Neural progenitor cell (in vitro differentiated cells): ENCODE results near the gene RBCK1. TPM values are rescaled to one million over a fixed set of nuclear protein-coding genes. Genes with fewer than 3 reads are reported as not detected.

ENCODE experiments used
- DNase-seq: peaks from one replicate; pipeline ENCODE4 v3.0.0-alpha.2; 2016; ENCODE audit warnings: low spot score
- H2AFZ ChIP-seq: fragments of 200-600 bp; sonication (generic); replicated peaks from 2 replicates; pipeline ENCODE4 v1.6.1; 2016; ENCODE audit warnings: antibody characterized with exemption
- H3F3A ChIP-seq: fragments of 200-600 bp; sonication (generic); 2 replicates; pipeline ENCODE4 v1.6.1; 2016; ENCODE audit warnings: antibody characterized with exemption, low read depth
- H3K27ac ChIP-seq: fragments of 200-600 bp; sonication (generic); 2 replicates; pipeline ENCODE4 v1.5.1; 2016; ENCODE audit warnings: mild to moderate bottlenecking
- H3K27me3 ChIP-seq: fragments of 200-600 bp; sonication (generic); 2 replicates; pipeline ENCODE4 v1.6.1; 2016; ENCODE audit warnings: mild to moderate bottlenecking, moderate library complexity
- H3K36me3 ChIP-seq: fragments of 200-600 bp; sonication (generic); 2 replicates; pipeline ENCODE4 v1.5.1; 2016
- H3K4me1 ChIP-seq: fragments of 200-600 bp; sonication (generic); 2 replicates; pipeline ENCODE4 v1.6.1; 2016; ENCODE audit warnings: mixed run types
- H3K4me2 ChIP-seq: fragments of 200-600 bp; sonication (generic); 2 replicates; pipeline ENCODE4 v1.6.1; 2016
- H3K4me3 ChIP-seq: fragments of 200-600 bp; sonication (generic); 2 replicates; pipeline ENCODE4 v1.5.1; 2016
- H3K79me2 ChIP-seq: fragments of 200-600 bp; sonication (generic); 2 replicates; pipeline ENCODE4 v1.6.1; 2016; ENCODE audit warnings: low read depth
- H3K9ac ChIP-seq: fragments of 200-600 bp; sonication (generic); 2 replicates; pipeline ENCODE4 v1.6.1; 2016
- H3K9me3 ChIP-seq: fragments of 200-600 bp; sonication (generic); 2 replicates; pipeline ENCODE4 v1.5.1; 2016; ENCODE audit warnings: low read depth
- H4K20me1 ChIP-seq: fragments of 200-600 bp; sonication (generic); 2 replicates; pipeline ENCODE4 v1.6.1; 2016; ENCODE audit warnings: low read depth
- H3K27ac Mint-ChIP-seq: 3 replicates; pipeline ENCODE4 v1.8.0; 2021; ENCODE audit warnings: mixed read lengths
- H3K27me3 Mint-ChIP-seq: 2 replicates; pipeline ENCODE4 v1.8.0; 2022; ENCODE audit warnings: low read depth, mild to moderate bottlenecking, inconsistent platforms, moderate library complexity, mixed read lengths; ENCODE audit not compliant: insufficient read depth
- H3K36me3 Mint-ChIP-seq: 3 replicates; pipeline ENCODE4 v1.8.0; 2021; ENCODE audit warnings: mixed read lengths
- H3K4me1 Mint-ChIP-seq: 3 replicates; pipeline ENCODE4 v1.8.0; 2021; ENCODE audit warnings: mixed read lengths
- H3K4me3 Mint-ChIP-seq: 3 replicates; pipeline ENCODE4 v1.8.0; 2021; ENCODE audit warnings: mild to moderate bottlenecking, moderate library complexity, mixed read lengths
- H3K9me3 Mint-ChIP-seq: 3 replicates; pipeline ENCODE4 v1.8.0; 2020; ENCODE audit warnings: mixed read lengths
- EZH2 ChIP-seq: fragments of 200-600 bp; sonication (generic); IDR thresholded peaks from 2 replicates; pipeline ENCODE4 v1.6.1; 2017; ENCODE audit warnings: antibody characterized with exemption, mild to moderate bottlenecking, moderate library complexity
- EZH2phosphoT487 ChIP-seq: fragments of 200-600 bp; sonication (generic); IDR thresholded peaks from 2 replicates; pipeline ENCODE4 v1.6.1; 2017; ENCODE audit warnings: antibody characterized with exemption
- total RNA-seq: library from RNA; depleted of rRNA; stranded (reverse); fragments of >200 nt; gene quantifications from 2 replicates; pipeline ENCODE4 v1.2.3, GENCODE V29; 2015; ENCODE audit warnings: low replicate concordance
- TF ChIP-seq, protein P1 (sequence below): fragments of 200-600 bp; sonication (generic); IDR thresholded peaks from 2 replicates; pipeline ENCODE4 v1.5.1; 2017; ENCODE audit warnings: antibody characterized with exemption, mild to moderate bottlenecking

RBCK1 gene
- total RNA-seq, 1 donor from 2014 or later, result 24.3 TPM

- peaks cover 37% of the 10 kb centered on the region for H3K36me3 Mint-ChIP-seq
- H3K9ac ChIP-seq, result no peak overlapping the region
- H3K4me1 ChIP-seq, result no peaks in the 10 kb centered on the region
- peaks cover 5% of the 10 kb centered on the region for H4K20me1 ChIP-seq
- H3K27me3 ChIP-seq, result no peaks in the 10 kb centered on the region
- TF ChIP-seq EZH2, result no peak
- TF ChIP-seq EZH2phosphoT487, result no peak
- TF ChIP-seq, protein P1, sequence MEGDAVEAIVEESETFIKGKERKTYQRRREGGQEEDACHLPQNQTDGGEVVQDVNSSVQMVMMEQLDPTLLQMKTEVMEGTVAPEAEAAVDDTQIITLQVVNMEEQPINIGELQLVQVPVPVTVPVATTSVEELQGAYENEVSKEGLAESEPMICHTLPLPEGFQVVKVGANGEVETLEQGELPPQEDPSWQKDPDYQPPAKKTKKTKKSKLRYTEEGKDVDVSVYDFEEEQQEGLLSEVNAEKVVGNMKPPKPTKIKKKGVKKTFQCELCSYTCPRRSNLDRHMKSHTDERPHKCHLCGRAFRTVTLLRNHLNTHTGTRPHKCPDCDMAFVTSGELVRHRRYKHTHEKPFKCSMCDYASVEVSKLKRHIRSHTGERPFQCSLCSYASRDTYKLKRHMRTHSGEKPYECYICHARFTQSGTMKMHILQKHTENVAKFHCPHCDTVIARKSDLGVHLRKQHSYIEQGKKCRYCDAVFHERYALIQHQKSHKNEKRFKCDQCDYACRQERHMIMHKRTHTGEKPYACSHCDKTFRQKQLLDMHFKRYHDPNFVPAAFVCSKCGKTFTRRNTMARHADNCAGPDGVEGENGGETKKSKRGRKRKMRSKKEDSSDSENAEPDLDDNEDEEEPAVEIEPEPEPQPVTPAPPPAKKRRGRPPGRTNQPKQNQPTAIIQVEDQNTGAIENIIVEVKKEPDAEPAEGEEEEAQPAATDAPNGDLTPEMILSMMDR, result no peak
- H2AFZ ChIP-seq, result no peak overlapping the region
- H3K4me2 ChIP-seq, result no peak overlapping the region
- H3K4me1 Mint-ChIP-seq, result peaks cover 12% of the 10 kb centered on the region
- H3K9me3 Mint-ChIP-seq, result no peaks in the 10 kb centered on the region
- peaks cover 7% of the 10 kb centered on the region for H3K27me3 Mint-ChIP-seq
- H3K27ac Mint-ChIP-seq, result no peak overlapping the region
- H3K4me3 Mint-ChIP-seq, result no peak overlapping the region
- no peak overlapping the region for H3K27ac ChIP-seq
- H3K4me3 ChIP-seq, result no peak overlapping the region
- peaks cover 5% of the 10 kb centered on the region for H3F3A ChIP-seq
- no peaks in the 10 kb centered on the region for H3K79me2 ChIP-seq
- no peaks in the 10 kb centered on the region for H3K36me3 ChIP-seq
- H3K9me3 ChIP-seq, result no peaks in the 10 kb centered on the region
- DNase-seq, result no peak
These were observed 27.5 kb downstream of the RBCK1 start for GRCh38 chr20:435558-435957.

DNA sequence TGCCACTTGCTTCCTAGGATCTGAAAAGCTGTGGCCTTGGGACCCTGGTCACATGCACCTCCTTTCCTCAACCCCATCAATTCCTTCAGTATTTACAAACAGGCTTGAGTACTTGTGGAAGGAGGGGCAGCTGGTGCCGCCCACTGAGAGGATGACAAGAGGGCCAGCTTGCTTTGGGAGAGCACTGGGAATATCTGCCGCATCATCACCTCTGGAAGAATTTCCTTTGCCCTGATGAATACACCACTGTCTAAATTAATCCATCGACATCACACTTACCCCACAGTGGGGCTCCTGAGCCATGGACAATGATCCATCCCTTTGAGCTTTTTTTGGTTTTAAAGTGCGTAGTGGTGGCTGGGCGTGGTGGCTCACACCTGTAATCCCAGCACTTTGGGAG lies 28.4 kb downstream of the RBCK1 start:
- Histone ChIP-seq H3K9me3 (no peaks in the 10 kb centered on the region), H3K27me3 (no peaks in the 10 kb centered on the region), H4K20me1 (no peaks in the 10 kb centered on the region), H3K79me2 (no peaks in the 10 kb centered on the region), H3F3A (peaks cover 5% of the 10 kb centered on the region), H3K27ac (no peak overlapping the region), H2AFZ (no peak overlapping the region), H3K4me2 (no peak overlapping the region), H3K4me3 (no peak overlapping the region), H3K9ac (no peak overlapping the region), H3K4me1 (no peaks in the 10 kb centered on the region), H3K36me3 (no peaks in the 10 kb centered on the region)
- Mint-ChIP-seq H3K27ac (no peak overlapping the region), H3K9me3 (no peaks in the 10 kb centered on the region), H3K27me3 (peaks cover 6% of the 10 kb centered on the region), H3K36me3 (peaks cover 38% of the 10 kb centered on the region), H3K4me3 (no peak overlapping the region), H3K4me1 (peaks cover 9% of the 10 kb centered on the region)
- TF ChIP-seq EZH2 (no peak), EZH2phosphoT487 (no peak)
- TF ChIP-seq, protein P1, result no peak
- DNase-seq, result no peak

GRCh38 chr20:437787-438486 lies 29.8 kb downstream of the RBCK1 start:
- DNase-seq, result no peak
- Mint-ChIP-seq H3K36me3 (peaks cover 49% of the 10 kb centered on the region), H3K4me3 (no peak overlapping the region), H3K27me3 (peaks cover 6% of the 10 kb centered on the region), H3K9me3 (no peaks in the 10 kb centered on the region), H3K27ac (no peak overlapping the region), H3K4me1 (peaks cover 7% of the 10 kb centered on the region)
- Histone ChIP-seq H3K4me2 (no peak overlapping the region), H3K9ac (no peak overlapping the region), H3K4me1 (no peaks in the 10 kb centered on the region), H2AFZ (no peak overlapping the region), H3K79me2 (no peaks in the 10 kb centered on the region), H3K9me3 (no peaks in the 10 kb centered on the region), H3K27me3 (no peaks in the 10 kb centered on the region), H3K36me3 (no peaks in the 10 kb centered on the region), H3K27ac (no peak overlapping the region), H3F3A (peaks cover 2% of the 10 kb centered on the region), H3K4me3 (no peak overlapping the region), H4K20me1 (no peaks in the 10 kb centered on the region)
- TF ChIP-seq EZH2 (no peak), EZH2phosphoT487 (no peak)
- TF ChIP-seq, protein P1, result no peak
